Stimulated activated naive CD4-positive, alpha-beta T cell (primary cell): Measurements from ENCODE around the gene ADGRV1.

ENCODE experiments used
- DNase-seq, 6 experiments: peaks; one replicate each; lab custom pipeline; 2025; lab: John Stamatoyannopoulos, UW

Gene ADGRV1

DNA sequence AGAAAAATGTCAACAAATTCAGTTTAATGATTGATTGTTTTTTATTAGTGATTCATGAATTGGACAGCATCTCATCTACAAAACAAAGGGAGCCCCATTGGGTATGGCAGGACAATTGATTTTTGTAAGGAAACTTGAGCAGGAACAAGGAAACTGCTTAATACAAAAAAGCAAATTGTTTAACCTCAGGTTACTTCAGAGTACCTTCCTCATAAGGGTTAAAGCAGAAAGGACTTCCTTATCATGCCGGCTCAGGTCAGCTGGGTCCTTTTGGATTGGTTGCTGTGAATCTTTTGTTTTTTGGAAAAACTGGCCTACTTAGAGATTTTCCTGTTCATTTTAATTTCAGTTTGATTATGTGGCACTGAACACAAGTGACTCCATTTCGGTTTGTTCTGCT lies 612.7 kb downstream of the ADGRV1 start:
- DNase-seq = no peak

DNA sequence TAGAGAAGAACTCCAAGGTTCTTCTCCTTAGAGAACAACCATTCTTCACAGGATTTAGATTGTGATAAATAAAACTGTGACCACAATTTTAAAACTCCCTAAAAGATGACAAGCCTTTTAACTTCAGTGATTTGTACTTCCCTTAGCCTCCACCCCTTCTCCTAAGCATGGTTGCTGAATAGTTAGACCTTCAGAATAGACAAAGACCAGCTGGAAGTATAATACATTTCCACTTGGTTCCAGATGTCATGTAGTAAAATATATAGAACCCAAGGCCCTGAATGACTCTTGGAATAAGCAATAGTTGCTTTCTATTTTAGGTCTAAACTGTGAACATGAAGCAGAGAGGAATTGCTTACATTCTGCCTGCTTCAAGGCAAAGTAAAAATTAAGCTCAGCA lies 615.8 kb downstream of the ADGRV1 start:
- no peak for DNase-seq

DNA sequence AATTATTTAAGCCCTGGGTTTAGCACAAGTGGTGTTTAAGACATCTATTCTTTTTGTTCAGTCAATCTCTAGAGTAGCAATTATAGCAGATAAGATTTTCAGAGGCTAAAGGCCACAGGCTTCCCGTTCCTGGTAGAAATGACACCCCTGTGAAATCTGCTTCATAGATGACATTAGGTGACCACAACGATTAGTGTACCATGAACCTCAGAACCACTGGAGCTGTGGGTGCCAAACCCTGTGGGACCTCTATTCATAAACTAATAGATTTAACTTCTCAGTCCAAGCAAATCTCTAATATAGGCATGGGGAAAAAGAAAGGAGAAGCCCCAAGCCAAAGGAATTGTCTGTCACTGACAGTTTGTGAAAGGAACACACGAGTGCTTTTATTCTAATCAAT lies 617.1 kb downstream of the ADGRV1 start:
- no peak for DNase-seq

DNA sequence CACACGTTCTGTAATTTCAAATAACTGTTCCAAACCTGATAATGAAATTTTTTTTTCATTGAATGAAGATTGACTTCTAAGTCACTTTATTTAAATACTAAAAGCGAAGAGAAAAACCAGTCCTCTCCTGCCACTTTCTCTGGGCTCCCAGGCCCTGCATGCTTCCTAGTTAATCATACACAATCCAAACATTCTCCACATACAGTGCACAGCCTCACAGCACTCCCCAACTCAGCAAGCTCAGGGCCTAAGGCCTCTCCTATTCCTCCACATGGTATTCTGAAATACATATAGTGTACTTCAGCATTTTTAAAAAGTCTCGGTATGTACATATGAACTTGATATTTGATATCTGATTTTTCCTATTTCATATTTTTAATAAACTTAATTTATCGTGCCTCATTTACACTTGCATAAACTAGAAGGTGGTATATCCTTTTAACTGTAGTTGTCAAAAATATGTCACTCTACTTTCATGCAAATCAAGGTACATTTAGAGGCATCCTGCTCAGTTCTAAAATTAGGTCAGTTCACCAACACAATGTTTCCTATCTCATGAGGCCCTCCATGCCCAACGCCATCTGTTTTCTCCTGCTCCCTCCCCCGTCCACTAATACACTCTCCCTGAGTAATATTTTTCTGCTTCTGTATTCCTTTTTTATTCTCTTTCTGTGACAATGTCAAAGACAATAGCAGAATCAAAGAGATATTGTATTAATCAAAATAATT lies 617.9 kb downstream of the ADGRV1 start:
- no peak for DNase-seq

DNA sequence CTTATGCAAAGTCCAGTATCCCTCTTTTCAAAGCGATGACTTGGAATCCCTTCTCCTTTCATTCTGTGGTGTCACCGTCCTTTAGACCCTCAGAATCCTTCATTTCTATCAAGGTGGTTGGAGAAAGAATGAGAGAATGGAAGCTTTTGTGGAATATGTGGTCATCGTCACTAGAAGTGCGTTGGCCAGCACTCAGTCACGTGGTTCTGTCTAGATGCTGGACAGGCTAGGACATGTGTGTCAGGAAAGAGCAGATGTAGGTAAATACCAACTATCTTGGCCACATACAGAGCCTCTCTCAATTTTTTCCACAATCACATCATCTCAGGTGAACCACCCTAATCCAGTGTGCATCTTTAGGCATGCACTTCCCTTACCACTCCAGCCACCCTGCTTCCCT lies 618.5 kb downstream of the ADGRV1 start:
- DNase-seq = no peak

DNA sequence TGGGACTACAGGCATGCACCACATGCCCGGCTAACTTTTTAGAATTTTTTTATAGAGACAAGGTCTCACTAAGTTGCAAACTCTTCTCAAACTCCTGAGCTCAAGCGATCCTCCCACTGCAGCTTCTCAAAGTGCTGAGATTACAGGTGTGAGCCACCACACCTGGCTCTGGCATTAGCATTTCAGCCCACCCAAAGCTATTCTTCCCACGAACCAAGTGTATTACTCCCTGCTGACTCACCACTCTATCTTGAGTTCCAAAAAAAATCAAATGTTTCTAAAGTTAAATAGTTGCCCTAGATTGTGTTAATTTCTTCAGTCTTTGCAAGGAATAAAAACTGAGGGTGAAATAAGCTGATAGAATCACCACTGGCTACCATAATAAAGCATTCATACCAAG lies 619.0 kb downstream of the ADGRV1 start:
- no peak for DNase-seq

DNA sequence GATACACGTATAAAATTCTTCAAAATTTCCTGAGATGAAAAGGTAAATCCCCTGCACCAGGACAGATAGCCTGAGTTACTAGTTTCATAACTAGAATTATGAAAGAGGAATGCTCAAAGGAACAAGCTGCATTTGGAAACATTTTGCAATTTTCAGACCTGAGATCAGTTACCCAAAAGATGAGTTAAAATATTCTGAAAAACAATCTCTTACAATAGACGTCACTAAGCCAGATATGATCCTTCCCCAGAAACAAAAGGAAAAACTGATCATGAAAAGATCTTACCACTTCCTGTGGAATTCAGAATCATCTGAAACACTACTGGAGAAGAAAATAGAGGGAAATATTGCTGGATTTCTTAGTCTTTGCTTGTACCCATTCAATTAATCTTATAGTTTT lies 619.9 kb downstream of the ADGRV1 start:
- no peak for DNase-seq

DNA sequence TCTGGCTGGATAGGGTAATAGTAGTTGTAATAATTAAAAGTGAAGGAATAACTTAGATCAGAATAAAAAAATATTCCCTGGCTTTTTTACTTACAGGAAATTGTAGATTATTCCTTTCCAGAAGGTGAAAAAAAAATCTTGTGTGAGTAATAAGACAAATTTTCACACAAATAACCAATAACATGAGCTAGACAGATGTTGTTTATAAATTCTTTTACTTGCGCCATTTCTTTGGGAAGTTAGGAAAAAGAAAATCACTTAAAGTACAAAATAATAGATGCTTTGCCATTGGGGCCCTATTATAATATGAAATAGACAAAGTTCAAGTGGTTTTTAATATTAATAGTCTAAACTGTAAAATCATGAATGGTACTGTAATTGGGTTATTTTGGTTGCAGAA lies 620.4 kb downstream of the ADGRV1 start:
- no peak for DNase-seq

DNA sequence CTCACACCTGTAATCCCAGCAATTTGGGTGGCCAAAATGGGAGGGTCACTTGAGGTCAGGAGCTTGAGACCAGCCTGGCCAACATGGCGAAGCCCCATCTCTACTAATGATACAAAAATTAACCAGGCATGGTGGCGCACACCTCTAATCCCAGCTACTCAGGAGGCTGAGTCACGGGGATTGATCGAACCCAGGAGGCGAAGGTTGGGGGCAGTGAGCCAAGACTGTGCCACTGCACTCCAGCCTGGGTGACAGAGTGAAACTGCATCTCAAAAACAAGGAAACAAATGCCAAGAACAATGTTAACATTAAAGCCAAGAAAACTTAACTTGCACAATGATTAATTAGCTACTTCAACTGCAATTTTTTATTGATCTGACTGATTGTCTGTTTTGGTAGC lies 621.9 kb downstream of the ADGRV1 start:
- no peak for DNase-seq

DNA sequence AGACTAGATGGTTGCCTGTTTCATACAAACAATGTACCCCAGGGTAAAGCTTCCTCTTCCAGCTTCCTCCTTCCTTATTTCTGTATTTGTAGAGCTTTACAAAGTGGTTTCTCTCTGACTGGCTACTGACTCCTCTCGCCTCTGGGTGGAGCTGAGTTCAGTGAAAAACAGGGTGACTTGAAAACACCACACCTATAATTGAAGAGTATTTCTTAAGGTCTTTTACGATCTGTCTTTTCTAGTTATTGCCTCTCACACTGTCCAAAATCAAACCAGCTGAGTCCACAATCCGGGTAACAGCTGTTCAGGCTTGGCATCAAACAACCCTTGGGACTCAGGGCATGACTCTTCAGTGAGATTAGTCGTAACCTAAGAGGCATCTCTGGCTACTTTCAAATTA lies 624.2 kb downstream of the ADGRV1 start:
- DNase-seq = no peak

DNA sequence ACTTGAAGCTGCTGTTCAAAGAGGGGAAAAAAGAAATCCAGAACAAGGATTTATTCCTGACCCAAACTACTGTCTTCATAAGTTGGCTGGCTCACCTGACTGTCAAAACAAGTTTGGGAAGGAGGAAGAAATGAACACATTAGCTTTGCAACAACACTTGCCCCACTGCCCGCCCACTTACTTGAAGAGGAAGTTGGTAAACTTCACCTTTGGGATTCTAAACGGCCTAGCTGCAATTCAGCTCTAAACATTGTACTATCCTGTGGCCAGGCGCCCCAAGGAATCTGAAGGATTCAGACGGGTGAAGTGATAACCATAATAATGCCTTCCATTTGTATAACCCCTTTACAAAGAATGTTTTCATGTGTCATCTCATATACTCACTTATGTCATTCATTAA lies 625.1 kb downstream of the ADGRV1 start:
- DNase-seq = no peak

DNA sequence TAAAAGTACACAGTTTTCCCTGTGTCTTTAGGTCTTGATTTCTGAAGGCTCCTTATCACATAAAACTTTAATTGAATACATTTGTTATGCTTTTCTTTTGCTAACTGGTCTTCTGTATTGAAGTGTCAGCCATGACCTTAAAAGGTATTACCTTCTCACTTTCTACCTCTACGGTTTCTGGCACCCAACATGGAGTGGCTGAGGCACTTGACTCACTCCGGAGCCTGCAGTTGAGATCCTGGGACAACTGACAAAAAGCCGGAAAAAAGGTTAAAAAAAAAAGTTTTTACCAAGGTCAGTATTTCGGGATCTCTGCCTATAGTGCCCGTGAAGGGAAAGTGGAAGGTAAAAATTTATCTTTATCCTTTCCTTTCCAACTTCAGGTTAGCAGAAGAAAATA lies 627.5 kb downstream of the ADGRV1 start:
- DNase-seq = no peak

DNA sequence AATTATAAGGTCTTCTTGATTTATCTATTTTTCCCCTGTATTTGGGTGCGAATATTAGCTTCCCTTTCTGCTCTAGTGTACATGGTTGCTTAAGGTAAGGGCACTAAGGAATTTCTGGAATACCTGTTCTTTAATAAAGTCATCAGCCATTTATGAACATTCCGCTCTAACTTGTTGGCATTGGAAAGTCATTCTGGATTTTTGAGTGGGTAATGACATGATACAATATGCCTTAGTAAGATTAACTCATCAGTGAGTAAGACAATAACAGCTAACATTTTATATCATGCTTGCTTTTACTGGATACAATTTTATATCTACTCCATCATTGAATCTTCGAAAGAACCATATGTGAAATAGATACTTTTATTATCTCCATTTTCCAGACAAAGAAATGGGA lies 628.4 kb downstream of the ADGRV1 start:
- no peak for DNase-seq

DNA sequence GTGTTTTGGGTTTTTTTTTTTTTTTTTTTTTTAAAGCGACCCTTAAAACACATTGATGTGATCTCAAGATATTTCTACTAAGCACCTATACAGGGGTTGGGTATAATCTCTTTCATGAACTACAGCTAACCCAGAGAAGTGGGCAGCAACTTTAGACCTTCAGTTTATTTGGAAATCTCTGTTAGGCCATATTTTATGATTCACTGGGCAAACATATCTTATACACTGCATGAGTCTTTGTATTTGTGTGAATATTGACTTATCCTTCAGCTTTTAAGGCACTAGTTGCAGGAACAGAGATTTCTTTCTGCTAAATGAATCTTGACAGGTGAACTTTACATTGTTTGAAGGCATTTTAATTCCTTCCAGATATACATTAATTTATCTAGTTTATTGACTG lies 630.2 kb downstream of the ADGRV1 start:
- no peak for DNase-seq

DNA sequence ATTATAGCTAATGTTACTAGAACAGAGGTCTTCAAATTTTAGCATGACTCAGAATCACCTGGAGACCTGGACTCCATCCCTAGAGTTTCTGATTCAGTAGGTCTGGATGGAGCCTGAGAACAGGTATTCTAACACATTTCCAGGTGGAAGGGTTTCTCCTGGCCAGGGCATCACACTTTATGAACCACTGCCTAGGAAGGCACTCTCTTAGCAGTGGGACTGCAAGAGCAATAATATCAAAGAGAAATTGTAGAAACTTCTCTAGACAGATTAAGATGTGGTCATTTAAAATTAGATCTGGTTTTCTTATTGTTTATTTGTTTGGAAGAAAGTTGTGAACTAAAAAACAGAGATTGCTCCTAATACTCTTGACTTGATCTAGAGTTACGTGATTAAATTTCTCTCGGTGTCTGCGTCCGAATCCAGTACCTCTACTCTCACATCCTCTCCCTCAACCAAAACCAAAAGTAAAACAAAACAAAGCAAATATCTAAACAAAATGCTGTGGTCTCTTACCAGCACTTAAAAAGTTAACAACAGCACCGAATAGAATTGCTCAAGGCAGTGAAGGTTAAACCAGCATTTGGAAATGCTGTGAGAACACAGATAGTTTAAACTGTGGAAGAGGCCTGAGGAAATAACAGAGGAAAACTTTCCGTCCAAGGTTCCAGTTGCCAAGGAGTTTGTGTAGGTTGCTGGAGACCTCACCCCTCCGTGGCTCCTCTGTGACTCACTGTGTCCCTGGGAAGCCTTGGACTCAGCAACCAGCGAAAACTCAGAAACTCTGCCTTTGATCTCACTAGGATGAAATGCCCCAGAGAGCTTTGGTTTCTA lies 631.1 kb downstream of the ADGRV1 start:
- no peak for DNase-seq

DNA sequence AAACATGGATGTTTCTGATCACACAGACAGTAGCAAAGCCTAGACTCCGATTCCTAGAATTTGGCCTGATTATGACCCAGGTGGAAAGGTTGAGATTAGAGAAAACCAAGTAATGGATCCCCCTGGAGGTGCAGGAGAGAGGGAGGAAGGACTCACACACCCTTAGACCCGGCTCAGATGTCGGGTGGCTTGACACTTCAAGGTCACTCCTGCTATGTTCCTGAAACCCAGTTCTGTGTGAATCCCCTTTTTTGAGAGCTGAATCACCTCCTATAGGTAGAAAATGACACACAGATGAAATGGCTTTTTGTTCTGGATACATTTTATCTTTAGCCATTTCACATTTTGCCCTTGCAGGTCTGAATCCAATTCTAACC lies 631.7 kb downstream of the ADGRV1 start:
- no peak for DNase-seq

DNA sequence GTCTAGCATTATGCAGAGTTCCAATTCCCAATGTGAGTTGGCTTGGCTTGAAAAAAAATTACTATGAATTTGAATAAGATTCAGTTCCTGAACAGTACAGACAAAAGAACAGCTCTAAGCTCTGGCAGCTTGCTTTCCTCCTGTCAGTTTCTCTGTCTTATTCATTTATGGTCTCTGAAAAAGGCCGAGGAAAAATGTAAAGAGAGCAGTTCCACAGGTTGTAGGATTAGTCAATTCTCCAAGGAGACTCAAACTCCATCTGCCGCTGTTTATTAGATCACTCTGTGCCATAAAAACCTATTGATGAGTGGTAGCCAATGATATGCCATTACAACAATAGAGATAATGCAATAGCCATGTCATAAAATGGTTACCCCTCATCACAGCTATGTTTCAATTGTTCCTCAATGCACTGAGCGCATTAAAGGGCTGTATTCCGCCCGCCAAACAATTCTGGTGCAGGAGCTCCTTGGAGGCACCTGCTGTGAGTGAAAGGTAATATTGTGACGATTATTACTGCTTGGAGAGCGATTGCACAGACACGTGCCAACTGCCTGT lies 636.3 kb downstream of the ADGRV1 start:
- no peak for DNase-seq

DNA sequence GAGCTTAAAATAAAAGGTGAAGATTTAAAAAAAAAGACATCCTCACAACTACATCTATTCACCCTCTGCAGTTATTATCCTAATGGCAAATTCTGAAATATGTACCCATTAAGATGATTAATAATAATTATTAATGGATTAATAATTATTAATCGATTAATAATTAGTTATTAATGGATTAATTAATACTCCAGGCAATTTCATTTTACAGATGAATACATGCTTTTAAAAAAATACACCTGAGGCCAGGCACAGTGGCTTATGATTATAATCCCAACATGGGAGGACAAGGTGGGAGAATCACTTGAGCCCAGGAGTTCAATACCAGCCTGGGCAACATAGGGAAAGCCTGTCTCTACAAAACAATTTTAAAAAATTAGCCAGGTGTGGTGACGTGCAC lies 642.1 kb downstream of the ADGRV1 start:
- no peak for DNase-seq

DNA sequence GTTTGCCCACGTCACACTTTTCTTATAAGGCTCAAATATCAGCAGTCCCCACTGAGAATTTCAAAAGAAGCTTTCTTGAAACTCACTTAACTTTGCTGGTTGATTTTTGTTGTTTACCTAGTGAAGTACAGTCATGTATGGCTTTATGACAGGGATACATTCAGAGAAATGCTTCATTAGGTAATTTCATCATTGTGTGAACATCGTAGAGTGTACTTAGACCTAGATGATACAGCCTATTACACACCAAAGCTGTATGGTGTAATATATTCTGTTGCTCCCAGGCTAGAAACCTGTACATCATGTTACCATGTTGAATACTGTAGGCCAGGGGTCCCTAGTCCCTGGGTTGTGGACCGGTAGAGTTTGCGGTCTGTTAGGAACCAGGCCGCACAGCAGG lies 647.5 kb downstream of the ADGRV1 start:
- DNase-seq = no peak

DNA sequence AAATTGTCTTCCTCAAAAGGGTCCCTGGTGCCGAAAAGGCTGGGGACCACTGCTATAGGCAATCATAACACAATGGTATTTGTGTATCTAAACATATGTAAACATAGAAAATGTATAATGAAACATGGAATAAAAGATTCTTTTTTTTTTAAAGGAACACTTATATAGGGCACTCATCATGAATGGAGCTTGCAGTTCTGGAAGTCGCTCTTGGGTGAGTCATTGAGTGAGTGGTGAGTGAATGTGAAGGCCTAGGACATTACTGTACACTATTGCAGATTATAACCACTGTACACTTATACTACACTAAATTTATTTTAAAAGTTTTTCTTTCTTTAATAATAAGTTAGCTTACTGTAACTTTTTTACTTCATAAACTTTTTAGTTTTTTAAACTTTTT lies 648.1 kb downstream of the ADGRV1 start:
- no peak for DNase-seq

DNA sequence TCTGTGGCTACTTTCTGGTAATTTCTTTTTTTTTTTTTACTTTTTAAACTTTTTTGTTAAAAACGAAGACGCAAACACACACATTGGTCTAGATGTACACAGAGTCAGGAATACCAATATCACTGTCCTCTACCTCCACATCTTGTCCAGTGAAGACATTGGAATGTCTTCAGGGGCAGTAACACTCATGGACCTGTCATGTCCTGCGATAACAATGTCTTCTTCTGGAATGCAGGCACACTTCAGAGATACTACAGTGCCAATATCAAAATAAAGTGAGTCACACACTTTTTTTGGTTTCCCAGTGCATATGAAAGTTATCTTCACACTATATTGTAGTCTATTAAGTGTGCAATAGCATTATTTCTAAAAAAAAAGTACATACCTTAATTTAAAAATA lies 648.7 kb downstream of the ADGRV1 start:
- DNase-seq = no peak

DNA sequence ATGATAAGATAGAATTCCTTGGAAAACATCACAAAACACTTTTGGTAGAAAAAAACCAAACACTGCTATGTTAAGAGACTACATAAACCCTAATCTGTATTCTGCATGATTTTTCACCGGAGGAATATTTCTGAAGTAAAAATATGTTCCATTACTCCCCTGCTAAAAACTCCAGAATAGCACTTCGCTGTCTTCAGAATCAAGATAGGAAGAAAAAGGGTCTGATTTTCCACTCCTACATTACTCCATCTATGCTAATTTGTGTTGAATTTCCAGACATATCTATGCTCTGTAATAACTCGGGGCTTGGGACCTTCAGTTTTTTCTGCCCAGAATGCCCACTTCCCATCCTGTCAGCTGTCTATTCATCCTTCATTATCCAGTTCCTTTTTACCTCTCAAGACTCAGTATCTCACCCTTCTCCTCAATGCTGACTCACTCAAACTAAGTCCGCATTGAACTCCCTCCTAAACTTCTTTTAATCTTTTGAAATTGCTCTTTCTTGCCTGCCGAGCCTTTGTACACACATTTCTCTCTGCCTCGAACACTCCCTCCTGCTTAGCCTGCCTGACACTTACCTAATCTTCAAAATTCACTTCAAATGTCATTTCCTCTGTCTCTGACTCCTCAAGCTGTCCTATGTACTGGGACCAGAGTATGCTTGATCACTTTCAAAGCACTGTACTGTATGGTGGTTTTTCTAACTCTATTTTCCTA lies 653.6 kb downstream of the ADGRV1 start:
- no peak for DNase-seq

DNA sequence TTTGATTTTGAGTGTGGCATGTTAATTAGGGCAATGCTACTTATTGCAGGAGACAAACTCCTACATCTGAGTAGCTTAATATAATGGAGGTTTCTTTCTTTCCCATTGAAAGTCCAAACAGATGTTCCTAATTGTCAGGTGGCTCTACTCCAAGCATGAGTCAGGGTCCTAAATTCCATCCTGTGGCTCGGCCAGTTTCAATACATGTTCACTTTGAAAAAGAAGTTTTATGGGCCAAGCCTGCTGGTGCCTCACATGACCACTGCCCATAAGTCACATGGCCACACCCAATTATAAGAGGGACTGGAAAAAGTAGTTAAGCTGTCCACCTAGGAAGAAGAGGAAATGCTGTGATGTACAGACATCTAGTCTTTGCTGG lies 654.1 kb downstream of the ADGRV1 start:
- DNase-seq = no peak
